Measurements from ENCODE around the gene UBN1. TPM values are rescaled to one million over a fixed set of nuclear protein-coding genes. Genes with fewer than 3 reads are reported as not detected.

UBN1 gene
- total RNA-seq, 1 donor from 2014 or later = 17.6 TPM

- peaks cover 62% of the 10 kb centered on the region for H3K36me3 ChIP-seq (ENCODE audit: control insufficient read depth, insufficient read depth, low read length)
- FAIRE-seq (no peak), DNase-seq (ENCODE audit: low read depth) (no peak)
Observed at GRCh38 chr16:4900036-4900435, 52.8 kb downstream of the UBN1 start.

GRCh38 chr16:4900750-4901149, 53.5 kb downstream of the UBN1 start:
- Histone ChIP-seq H3K27me3 (ENCODE audit: control insufficient read depth, insufficient read depth, low read length) (no peaks in the 10 kb centered on the region), H3K36me3 (ENCODE audit: control insufficient read depth, insufficient read depth, low read length) (peaks cover 60% of the 10 kb centered on the region), H3K4me3 (ENCODE audit: low read depth, low read length) (no peak overlapping the region)
- FAIRE-seq (no peak), DNase-seq (ENCODE audit: low read depth) (no peak)
- TF ChIP-seq CTCF (IDR thresholded peaks at IDR 0.05; ENCODE audit: insufficient read depth, low read length, severe bottlenecking) = no peak

More at GRCh38 chr16:4900036-4900435, 52.8 kb downstream of the UBN1 start:
- TF ChIP-seq CTCF (IDR thresholded peaks at IDR 0.05; ENCODE audit: insufficient read depth, low read length, severe bottlenecking) = no peak
- Histone ChIP-seq H3K27me3 (ENCODE audit: control insufficient read depth, insufficient read depth, low read length) (no peaks in the 10 kb centered on the region), H3K4me3 (ENCODE audit: low read depth, low read length) (no peak overlapping the region)

GRCh38 chr16:4902038-4902437, 54.8 kb downstream of the UBN1 start:
- no peak for FAIRE-seq
- TF ChIP-seq CTCF (IDR thresholded peaks at IDR 0.05; ENCODE audit: insufficient read depth, low read length, severe bottlenecking) = no peak
- H3K27me3 ChIP-seq (ENCODE audit: control insufficient read depth, insufficient read depth, low read length) = no peaks in the 10 kb centered on the region
- DNase-seq (ENCODE audit: low read depth) = no peak
- no peak overlapping the region for H3K4me3 ChIP-seq (ENCODE audit: low read depth, low read length)
- peaks cover 57% of the 10 kb centered on the region for H3K36me3 ChIP-seq (ENCODE audit: control insufficient read depth, insufficient read depth, low read length)

- no peak for TF ChIP-seq CTCF (IDR thresholded peaks at IDR 0.05; ENCODE audit: insufficient read depth, low read length, severe bottlenecking)
- FAIRE-seq = no peak
- Histone ChIP-seq H3K36me3 (ENCODE audit: control insufficient read depth, insufficient read depth, low read length) (peaks cover 45% of the 10 kb centered on the region), H3K4me3 (ENCODE audit: low read depth, low read length) (no peak overlapping the region), H3K27me3 (ENCODE audit: control insufficient read depth, insufficient read depth, low read length) (no peaks in the 10 kb centered on the region)
- DNase-seq (ENCODE audit: low read depth) = no peak
Observed at GRCh38 chr16:4904108-4904941, 57.0 kb downstream of the UBN1 start.

GRCh38 chr16:4904942-4905615, 57.8 kb downstream of the UBN1 start:
- TF ChIP-seq CTCF (IDR thresholded peaks at IDR 0.05; ENCODE audit: insufficient read depth, low read length, severe bottlenecking) = no peak
- DNase-seq (ENCODE audit: low read depth) (no peak), FAIRE-seq (no peak)
- Histone ChIP-seq H3K4me3 (ENCODE audit: low read depth, low read length) (no peak overlapping the region), H3K36me3 (ENCODE audit: control insufficient read depth, insufficient read depth, low read length) (peaks cover 46% of the 10 kb centered on the region), H3K27me3 (ENCODE audit: control insufficient read depth, insufficient read depth, low read length) (no peaks in the 10 kb centered on the region)
